ENCODE data around the gene USH1C. TPM values are rescaled to one million over a fixed set of nuclear protein-coding genes. Genes with fewer than 3 reads are reported as not detected.

Gene USH1C
- total RNA-seq (1 to 10 TPM; 1.2 TPM), polyA plus RNA-seq (ENCODE audit: insufficient read depth, low read depth, low replicate concordance) (3.7 TPM)
- long read RNA-seq, donor 1, partial matches to known transcripts, result 0 of 2 reads
- long read RNA-seq, donor 1, other reads (novel, unspliced or antisense), result 0 of 2 reads
- long read RNA-seq, donor 2, partial matches to known transcripts, result 0 of 1 reads
- long read RNA-seq, donor 2, other reads (novel, unspliced or antisense), result 0 of 1 reads

GRCh38 chr11:17544181-17544622, at the start of gene USH1C:
TSS of gene USH1C (minus strand) at chr11:17544416. CDS start at chr11:17544307, 109 bp downstream.
- no peaks in the 10 kb centered on the region for H3K4me1 ChIP-seq
- no peak within 1 kb of the TSS for H3K27ac ChIP-seq
- no peaks in the 10 kb centered on the region for H3K27me3 ChIP-seq
- 7% methylated on average over 30 to 32 of the region's 32 CpGs for WGBS, 2 donors
- peak; percentile 49 for DNase-seq
- no peaks in the 10 kb centered on the region for H3K9me3 ChIP-seq
- peak within 1 kb of the TSS; percentile 10 to 47 for H3K4me3 ChIP-seq
- intact Hi-C loops (cut with DNase I; ENCODE audit: low total_unique reads), result no loop called here
- H3K36me3 ChIP-seq (ENCODE audit: low read depth, missing control alignments), result no peaks in the 10 kb centered on the region
- TF ChIP-seq CTCF (IDR thresholded peaks at IDR 0.05) (no peak), POLR2A (IDR thresholded peaks at IDR 0.05) (no peak)

GRCh38 chr11:17593466-17594245, 49.4 kb upstream of the USH1C start:
- DNase-seq, result peak; percentile 12

DNA sequence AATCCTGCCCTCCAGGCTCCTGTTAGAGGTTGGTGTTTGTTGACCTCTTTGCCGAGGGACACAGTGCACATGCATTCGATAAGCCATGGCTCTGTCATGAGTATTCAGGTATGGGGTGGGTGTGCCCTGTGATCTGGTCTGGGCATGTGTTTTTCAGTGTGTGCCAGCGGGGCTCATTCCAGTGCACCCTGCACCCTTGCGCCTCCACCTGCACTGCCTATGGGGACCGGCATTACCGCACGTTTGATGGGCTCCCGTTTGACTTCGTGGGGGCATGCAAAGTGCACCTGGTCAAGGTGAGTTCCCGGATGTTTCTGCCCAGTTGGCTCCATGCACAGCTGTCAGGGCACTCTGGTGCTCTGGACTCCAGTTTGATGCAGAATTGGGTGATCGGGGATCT, 47.1 kb upstream of the USH1C start:
- Histone ChIP-seq H3K27me3 (no peaks in the 10 kb centered on the region), H3K9me3 (no peaks in the 10 kb centered on the region), H3K4me1 (no peaks in the 10 kb centered on the region), H3K4me3 (no peak overlapping the region), H3K36me3 (ENCODE audit: low read depth, missing control alignments) (no peaks in the 10 kb centered on the region), H3K27ac (no peak overlapping the region)
- TF ChIP-seq POLR2A (IDR thresholded peaks at IDR 0.05), result no peak
- no peak for TF ChIP-seq CTCF (IDR thresholded peaks at IDR 0.05)
- WGBS, 2 donors, result 89 to 98% methylated on average over 5 to 11 of the region's 11 CpGs
- intact Hi-C loops (cut with DNase I; ENCODE audit: low total_unique reads), result no loop called here
- no peak for DNase-seq

More at GRCh38 chr11:17593466-17594245, 49.4 kb upstream of the USH1C start:
- intact Hi-C loops (cut with DNase I; ENCODE audit: low total_unique reads), result no loop called here
- no peak for TF ChIP-seq POLR2A (IDR thresholded peaks at IDR 0.05)
- TF ChIP-seq CTCF (IDR thresholded peaks at IDR 0.05), result no peak
- no peaks in the 10 kb centered on the region for H3K4me1 ChIP-seq
- WGBS, 2 donors, result 71 to 88% methylated on average over 4 to 9 of the region's 9 CpGs
- H3K9me3 ChIP-seq, result no peaks in the 10 kb centered on the region
- H3K27ac ChIP-seq, result no peak overlapping the region
- H3K27me3 ChIP-seq, result no peaks in the 10 kb centered on the region
- H3K4me3 ChIP-seq, result no peak overlapping the region
- H3K36me3 ChIP-seq (ENCODE audit: low read depth, missing control alignments), result no peaks in the 10 kb centered on the region

DNA sequence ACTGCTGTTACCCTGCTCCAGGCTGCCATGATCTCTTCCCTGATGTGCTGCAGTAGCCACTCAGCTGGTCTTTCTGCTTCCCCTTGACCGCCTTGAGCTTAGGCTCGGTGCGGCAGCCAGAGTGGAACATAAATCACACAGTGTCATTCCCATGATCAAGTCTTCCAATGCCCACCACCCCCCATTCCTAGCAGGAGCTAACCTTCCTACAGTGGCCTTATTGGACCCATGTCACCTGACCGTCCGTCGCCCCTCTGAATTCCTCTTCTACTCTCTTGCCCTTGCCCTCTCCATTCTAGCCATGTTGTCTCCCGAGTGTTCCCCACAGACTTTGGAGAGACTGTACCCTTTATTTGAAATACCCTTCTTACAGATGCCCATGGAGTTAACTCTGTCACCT, 46.2 kb upstream of the USH1C start:
- TF ChIP-seq CTCF (IDR thresholded peaks at IDR 0.05) (no peak), POLR2A (IDR thresholded peaks at IDR 0.05) (no peak)
- intact Hi-C loops (cut with DNase I; ENCODE audit: low total_unique reads), result no loop called here
- no peaks in the 10 kb centered on the region for H3K4me1 ChIP-seq
- H3K9me3 ChIP-seq, result no peaks in the 10 kb centered on the region
- no peaks in the 10 kb centered on the region for H3K36me3 ChIP-seq (ENCODE audit: low read depth, missing control alignments)
- H3K27me3 ChIP-seq, result no peaks in the 10 kb centered on the region
- no peak overlapping the region for H3K4me3 ChIP-seq
- 83 to 92% methylated on average over 7 of the region's 7 CpGs for WGBS, 2 donors
- DNase-seq, result no peak
- no peak overlapping the region for H3K27ac ChIP-seq

Measured in testis (tissue), 5 donors.